Measurements from ENCODE around the gene VMO1.

Gene VMO1

DNA sequence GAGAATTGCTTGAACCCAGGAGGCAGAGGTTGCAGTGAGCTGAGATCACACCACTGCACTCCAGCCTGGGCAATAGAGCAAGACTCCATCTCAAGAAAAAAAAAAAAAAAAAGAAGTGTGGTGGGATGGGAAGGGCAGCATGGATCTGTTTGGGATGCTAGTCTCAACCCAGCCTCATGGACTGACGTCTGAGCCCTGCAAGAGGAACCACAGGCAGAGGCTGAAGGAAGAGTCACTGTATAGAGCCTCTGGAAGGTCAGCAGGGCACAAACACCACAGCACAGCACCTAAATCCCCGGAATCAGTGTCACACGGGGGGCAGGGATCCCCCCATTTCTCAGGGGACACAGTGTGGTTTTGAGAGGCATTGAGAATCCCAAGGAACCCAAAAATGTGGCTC is 35.6 kb downstream of the VMO1 start:
- Histone ChIP-seq H3K36me3 (no peaks in the 10 kb centered on the region), H3K27ac (no peak overlapping the region), H3K27me3 (ENCODE audit: insufficient read depth, low read depth, severe bottlenecking) (no peaks in the 10 kb centered on the region), H3K4me3 (ENCODE audit: low read depth, low read length) (no peak overlapping the region), H3K9me3 (ENCODE audit: severe bottlenecking) (no peaks in the 10 kb centered on the region)
- no peak for DNase-seq
- TF ChIP-seq, protein P1, sequence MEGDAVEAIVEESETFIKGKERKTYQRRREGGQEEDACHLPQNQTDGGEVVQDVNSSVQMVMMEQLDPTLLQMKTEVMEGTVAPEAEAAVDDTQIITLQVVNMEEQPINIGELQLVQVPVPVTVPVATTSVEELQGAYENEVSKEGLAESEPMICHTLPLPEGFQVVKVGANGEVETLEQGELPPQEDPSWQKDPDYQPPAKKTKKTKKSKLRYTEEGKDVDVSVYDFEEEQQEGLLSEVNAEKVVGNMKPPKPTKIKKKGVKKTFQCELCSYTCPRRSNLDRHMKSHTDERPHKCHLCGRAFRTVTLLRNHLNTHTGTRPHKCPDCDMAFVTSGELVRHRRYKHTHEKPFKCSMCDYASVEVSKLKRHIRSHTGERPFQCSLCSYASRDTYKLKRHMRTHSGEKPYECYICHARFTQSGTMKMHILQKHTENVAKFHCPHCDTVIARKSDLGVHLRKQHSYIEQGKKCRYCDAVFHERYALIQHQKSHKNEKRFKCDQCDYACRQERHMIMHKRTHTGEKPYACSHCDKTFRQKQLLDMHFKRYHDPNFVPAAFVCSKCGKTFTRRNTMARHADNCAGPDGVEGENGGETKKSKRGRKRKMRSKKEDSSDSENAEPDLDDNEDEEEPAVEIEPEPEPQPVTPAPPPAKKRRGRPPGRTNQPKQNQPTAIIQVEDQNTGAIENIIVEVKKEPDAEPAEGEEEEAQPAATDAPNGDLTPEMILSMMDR (IDR thresholded peaks at IDR 0.05; ENCODE audit: low read depth, low read length): no peak

DNA sequence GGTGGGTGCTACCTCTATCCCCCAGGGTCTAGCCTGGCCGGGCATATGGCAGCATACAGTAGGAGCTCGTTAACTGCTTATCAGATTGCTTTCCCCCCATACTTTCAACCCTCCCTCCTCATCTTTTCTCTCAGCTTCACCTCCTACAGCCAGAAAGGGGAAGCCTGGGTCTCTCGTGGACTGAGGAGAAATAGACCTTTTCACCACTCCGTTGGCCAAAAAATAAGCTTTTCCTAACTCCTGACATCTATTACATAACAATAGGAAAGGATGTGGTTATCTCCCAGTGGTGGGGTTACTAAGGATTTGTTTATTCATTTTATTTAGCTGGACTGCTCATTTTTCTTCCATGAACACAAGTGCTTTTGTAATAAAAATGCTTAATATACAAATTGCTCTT is 37.5 kb downstream of the VMO1 start:
- no peaks in the 10 kb centered on the region for H3K9me3 ChIP-seq (ENCODE audit: severe bottlenecking)
- H3K27ac ChIP-seq: no peak overlapping the region
- no peak for DNase-seq
- no peaks in the 10 kb centered on the region for H3K36me3 ChIP-seq
- no peak overlapping the region for H3K4me3 ChIP-seq (ENCODE audit: low read depth, low read length)
- no peaks in the 10 kb centered on the region for H3K27me3 ChIP-seq (ENCODE audit: insufficient read depth, low read depth, severe bottlenecking)
- TF ChIP-seq, protein P1 (IDR thresholded peaks at IDR 0.05; ENCODE audit: low read depth, low read length): no peak

DNA sequence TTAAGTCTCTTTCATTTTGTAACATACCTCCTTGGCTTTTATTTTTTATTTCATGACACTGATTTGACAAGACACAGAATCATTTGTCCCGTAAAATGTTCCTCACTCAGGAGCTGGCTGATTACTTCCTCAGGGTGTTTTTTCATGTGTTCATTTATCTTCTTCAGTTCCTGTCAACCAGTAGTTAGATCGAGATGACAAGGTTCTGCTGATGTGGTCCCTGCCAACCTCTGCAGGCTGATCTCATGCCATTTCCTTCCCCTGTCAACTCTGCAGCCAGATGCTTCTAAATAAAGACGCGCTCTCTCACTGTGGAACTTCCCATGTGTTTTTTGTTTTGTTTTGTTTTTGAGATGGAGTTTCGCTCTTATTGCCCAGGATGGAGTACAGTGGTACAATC is 38.3 kb downstream of the VMO1 start:
- Histone ChIP-seq H3K36me3 (no peaks in the 10 kb centered on the region), H3K27ac (no peak overlapping the region), H3K9me3 (ENCODE audit: severe bottlenecking) (no peaks in the 10 kb centered on the region), H3K27me3 (ENCODE audit: insufficient read depth, low read depth, severe bottlenecking) (no peaks in the 10 kb centered on the region), H3K4me3 (ENCODE audit: low read depth, low read length) (no peak overlapping the region)
- no peak for DNase-seq
- TF ChIP-seq, protein P1 (IDR thresholded peaks at IDR 0.05; ENCODE audit: low read depth, low read length): no peak

DNA sequence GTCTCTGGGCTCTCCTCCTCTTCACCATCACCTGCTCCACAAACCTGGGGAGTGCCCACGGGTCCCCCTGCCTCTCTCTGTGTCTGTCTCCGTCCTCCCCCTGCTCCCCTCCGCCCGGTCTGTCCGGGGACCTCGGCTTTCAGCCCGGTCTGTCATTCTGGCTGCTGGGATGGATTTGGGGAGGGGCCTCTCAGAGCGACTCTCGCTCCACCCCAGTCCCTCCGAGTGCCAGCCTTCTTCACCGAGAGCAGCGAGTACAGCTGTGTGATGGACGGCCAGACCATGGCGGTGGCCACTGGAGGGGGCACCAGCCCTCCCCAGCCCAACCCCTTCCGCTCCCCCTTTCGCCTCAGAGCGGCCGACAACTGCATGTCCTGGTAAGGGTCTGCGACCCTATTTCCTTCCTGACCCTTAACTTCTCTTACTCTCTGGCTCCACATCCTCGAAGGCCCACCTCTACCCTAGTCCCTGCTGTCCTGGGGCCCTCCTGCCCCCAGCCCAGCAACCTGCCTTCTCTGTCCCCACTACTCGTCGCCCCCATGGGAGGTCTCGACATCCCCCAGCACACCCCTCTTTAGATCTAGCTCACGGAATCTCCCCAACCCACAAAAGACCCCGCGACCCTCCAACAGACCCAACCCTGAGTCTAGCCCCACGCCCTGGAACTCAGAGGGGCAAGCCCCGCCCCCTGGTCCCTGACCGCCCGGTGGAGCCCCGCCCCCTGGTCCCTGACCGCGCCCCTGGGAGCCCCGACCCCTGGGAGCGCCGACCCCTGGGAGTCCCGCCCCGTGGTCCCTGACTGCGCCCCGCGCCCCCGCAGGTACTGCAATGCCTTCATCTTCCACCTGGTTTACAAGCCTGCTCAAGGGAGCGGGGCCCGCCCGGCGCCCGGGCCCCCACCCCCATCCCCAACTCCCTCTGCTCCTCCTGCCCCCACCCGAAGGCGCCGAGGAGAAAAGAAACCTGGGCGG is 40.9 kb downstream of the VMO1 start:
- Histone ChIP-seq H3K4me3 (ENCODE audit: low read depth, low read length) (no peak overlapping the region), H3K27ac (no peak overlapping the region), H3K9me3 (ENCODE audit: severe bottlenecking) (no peaks in the 10 kb centered on the region), H3K27me3 (ENCODE audit: insufficient read depth, low read depth, severe bottlenecking) (peaks cover 2% of the 10 kb centered on the region), H3K36me3 (no peaks in the 10 kb centered on the region)
- DNase-seq: no peak
- TF ChIP-seq, protein P1 (IDR thresholded peaks at IDR 0.05; ENCODE audit: low read depth, low read length): no peak

DNA sequence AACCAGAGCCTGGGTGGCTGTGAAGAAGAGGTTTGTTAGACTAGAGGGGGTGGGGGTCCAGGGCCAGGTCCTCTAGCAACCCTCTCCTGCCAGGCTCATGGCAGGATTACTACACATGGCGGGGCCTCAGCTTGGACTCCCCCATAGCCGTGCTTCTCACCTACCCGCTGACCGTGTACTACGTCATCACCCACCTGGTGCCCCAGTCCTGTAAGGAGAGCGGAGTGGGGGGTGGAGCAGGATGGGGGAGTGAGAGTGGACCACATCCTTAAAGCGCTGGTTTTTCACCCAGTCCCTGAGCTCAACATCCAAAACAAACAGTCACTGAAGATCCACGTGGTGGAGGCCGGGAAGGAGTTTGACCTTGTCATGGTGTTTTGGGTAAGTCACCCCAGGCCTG is 42.3 kb downstream of the VMO1 start:
- no peaks in the 10 kb centered on the region for H3K36me3 ChIP-seq
- peaks cover 9% of the 10 kb centered on the region for H3K27me3 ChIP-seq (ENCODE audit: insufficient read depth, low read depth, severe bottlenecking)
- TF ChIP-seq, protein P1 (IDR thresholded peaks at IDR 0.05; ENCODE audit: low read depth, low read length): no peak
- H3K27ac ChIP-seq: no peak overlapping the region
- no peak overlapping the region for H3K4me3 ChIP-seq (ENCODE audit: low read depth, low read length)
- H3K9me3 ChIP-seq (ENCODE audit: severe bottlenecking): no peaks in the 10 kb centered on the region
- no peak for DNase-seq

Measured in WERI-Rb-1 (cell line).